HG03066 (cell line): ENCODE data around the gene LCOR.

Source experiments
- ATAC-seq: cut with Tn5 transposase; IDR thresholded peaks from one replicate; pipeline ENCODE4 v1.9.1; 2021; ENCODE audit warnings: low read depth; ENCODE audit not compliant: unreplicated experiment

LCOR gene

DNA sequence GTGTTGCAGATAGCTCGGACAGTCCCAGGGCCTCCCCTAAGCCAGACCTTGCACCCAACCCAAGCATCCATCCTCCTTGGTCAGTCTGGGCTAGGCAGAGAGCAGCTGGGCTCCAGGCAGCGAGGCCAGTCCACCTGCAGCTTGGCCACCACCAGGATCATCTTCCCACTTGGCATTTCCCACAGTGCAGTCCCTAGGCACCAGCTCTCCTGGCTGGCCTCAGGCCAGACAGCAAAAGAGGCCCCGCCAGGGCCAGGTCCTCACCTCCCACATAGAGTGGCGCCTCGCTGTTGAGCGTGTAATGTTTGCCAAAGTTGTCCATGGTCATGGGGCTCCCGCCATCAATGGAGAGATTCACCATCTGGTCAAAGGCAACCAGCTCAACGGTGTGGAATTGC, 171.7 kb downstream of the LCOR start:
- ATAC-seq: no peak

DNA sequence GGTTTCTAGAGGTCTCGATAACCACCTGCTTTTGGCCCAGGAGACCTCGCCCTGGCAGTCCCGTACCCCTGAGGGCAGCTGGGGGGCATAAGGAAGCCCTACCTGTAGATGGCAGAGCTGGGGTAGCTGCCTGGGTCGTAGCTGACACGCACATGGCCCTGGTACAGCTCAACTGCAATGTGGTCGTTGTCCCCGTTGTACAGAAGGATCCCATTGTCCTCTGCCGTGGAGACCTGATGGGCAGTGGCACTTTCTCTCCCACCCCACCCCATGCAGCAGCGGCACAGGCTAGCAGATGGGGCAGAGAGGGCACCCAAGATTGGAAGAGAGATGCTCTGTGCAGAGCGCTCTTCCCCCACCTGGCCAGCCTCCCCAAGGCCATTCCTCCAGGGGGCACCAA, 172.5 kb downstream of the LCOR start:
- ATAC-seq: no peak

DNA sequence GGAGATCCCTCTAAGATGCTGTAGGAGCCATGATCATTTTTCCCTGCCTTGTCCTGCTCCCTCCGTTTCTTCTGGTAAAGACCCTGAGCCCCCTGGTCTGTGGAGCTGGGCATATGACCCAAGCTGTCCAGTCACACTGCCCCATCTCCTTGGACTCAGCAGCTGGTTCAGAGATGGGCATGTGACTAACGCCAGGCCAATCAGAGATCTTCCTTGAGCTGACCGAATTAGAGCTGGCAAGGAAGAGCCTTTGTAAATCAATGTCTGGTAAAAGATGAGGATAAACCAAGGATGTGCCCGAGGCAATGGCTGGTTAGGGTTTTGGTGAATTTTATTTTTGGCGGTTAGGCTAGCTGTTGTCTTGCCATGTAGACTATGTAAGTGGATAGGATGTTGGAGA, 173.3 kb downstream of the LCOR start:
- ATAC-seq: no peak

DNA sequence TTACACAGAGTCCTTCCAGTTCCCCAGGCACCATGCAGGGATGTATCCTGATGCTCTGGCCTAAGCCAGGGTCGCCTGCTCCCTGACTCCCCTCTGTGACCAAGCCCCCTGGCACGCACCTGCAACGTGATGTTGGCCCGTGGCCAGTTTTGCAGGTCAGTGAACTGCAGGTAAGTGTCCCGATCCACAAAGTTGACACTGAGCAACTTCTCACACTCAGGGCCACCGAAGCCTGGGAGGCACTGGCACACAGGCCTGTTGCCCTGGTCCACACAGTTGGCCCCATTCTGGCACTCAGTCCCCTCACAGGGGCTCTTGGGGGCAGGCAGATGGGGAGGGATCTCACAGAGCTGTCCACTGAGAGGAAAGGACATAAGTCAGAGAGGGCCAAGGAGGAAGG, 174.3 kb downstream of the LCOR start:
- no peak for ATAC-seq

DNA sequence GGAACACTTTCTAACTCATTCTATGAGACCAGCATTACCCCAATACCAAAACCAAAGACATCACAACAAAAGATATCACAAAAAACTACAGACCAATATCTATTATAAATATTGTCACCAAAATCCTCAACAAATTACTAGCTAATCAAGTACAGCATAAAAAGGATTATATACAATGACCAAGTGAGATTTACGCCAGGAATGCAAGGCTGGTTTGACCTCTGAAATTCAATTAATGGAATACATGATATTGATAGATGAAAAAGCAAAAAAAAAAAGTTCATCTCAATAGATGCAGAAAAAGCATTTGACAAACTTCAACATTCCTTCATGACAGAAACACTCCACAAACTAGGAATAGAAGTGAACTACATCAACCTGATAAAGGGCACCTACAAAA, 175.3 kb downstream of the LCOR start:
- ATAC-seq: no peak

DNA sequence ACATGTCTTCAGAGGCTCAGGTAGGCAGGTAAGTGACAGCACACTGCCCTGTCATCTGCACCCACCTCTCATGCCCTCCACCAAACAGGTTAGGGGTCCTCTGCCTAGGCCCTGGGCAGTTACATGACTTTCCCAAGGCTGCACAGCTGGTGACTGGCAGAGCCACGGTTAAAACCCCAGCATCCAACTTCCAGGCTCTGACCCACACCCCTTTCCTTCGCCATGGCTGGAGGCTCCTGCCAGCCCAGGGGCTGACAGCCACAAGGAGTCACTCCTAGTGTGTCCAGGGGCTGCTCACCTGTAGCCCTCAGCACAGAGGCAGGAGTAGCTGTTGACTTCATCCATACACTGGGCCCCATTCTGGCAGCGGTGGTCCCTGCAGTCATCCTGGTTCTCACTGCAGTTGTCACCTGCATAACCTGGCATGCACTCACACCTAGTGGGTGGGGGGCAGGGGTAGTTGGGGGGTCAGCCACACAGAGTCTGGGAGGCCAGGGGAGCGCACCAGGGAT, 178.7 kb downstream of the LCOR start:
- ATAC-seq: no peak

DNA sequence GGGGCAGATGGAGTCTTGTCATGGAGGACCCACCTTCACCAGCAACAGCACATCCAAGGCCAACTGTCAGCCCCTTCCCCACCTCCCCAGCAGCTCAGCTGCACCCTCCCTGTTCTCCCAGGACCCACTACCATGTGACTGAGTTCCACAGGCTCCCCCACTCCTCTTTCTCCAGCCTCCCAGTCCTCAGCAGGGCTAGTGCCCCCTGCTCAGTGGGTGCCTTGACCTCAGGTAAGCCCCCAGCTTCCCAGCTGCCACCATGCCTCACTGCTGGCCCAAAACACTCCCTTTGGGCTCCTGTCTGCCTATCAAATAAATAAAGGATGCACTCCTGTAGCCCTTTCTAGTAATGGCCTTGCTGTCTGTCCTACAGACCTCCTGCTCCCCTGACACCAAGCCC, 179.3 kb downstream of the LCOR start:
- no peak for ATAC-seq

DNA sequence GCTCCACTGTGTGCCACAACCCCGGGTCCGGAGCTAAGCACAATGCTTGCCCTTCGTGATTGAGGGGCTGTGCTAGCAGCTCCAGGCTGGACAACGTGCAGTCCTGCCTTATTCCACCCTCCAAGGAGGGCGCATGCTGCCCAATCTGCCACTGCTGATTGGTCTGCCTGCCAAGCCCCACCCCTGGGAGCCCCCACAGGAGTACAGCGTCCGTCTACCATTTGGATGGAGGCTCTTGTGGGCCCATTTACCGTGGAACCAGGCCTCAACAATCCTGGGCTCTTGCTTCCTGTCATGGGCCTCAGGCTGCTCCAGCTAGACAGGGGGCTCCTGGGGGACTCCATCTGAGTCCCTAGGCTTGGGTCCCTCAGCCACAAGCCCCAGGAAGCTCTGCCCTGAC, 180.4 kb downstream of the LCOR start:
- no peak for ATAC-seq

DNA sequence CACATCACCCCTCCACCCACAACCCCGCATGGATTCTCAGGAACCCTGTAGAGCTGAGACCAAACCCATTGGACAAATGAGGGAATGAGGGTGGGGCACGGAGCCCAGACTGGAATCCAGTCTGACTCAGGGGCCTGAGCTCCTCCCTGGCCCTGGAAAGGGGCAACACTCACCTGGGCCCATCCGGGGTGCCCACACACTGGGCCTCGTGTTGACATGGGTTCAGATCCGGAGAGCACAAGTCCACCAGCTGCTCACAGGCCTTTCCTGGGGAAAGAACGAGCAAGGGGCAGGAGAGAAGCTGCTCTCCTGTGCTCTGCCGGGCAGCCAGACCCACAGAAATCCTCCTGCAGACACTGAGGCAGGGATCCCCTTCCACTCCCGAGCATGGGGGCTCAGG, 181.5 kb downstream of the LCOR start:
- ATAC-seq: no peak

DNA sequence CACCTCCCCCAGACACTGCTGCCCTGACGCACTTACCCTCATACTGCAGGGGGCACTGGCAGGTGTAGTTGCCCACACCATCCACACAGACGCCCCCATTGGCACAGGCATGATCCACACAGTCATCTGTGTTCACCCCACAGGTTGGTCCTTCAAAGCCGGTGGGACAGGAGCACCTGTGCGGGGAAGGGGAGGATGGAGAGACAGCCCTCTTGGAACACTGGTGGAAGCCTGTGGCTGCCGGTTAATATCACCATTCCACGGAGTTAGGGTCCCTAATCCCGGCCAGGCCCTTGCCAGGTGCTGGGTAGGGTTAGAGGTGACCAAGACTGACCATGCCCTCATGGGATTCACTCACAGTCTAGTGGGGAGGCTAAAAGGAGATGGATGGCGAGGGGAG, 181.9 kb downstream of the LCOR start:
- ATAC-seq: no peak

DNA sequence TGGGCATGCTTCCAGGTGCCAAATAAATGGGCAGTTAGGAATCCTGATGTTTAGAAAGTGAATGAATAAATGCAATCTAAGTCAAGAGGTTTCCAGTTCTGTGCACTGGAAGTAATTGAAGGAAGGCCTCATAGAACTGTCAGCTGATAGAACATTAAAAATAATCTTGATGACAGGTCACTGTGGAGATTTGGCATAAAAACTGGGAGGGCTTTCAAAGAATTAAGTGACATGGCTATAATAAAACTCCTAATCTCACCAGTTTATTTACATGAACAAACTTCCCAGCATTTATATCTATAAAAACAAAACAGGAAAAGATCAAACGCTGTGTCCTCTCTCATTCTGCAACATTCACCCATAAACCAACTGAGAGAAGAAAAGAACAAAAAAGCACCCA, 183.1 kb downstream of the LCOR start:
- no peak for ATAC-seq

DNA sequence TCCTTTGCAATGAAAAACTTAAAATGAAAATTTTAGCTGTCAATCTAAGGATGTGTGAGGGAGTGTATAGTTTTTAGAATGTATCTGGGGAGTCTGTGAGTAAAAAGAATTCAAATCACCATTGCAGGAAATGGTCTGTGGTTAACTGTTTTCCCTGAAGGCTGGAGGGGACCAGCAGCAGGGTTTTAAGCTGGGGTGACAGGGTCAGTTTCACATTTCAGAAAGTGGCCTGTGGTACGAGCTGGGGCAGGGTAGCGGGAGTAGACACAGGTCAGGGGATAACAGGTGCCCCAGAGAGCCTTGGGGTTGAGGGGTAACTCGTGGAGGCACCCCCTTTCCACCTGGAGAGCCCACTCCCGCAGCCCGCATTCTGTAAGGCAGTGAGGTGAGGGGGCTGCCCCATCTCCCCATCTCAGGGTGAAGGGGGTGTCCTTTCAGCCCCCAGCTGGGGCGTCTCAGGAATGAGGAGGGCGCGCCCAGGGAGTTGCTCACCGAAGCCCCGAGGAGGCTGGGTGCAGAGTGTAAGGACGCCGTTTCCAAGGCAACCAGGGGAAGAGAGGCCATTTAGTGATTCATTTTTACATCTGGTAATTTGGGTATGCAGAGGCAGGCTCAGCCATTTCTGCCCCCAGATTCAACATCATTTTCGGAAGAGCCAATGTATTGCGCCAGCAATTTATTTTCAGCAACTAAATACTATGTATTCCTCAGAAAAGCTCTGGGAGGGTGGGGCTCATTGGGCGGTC, 184.8 kb downstream of the LCOR start:
- no peak for ATAC-seq

DNA sequence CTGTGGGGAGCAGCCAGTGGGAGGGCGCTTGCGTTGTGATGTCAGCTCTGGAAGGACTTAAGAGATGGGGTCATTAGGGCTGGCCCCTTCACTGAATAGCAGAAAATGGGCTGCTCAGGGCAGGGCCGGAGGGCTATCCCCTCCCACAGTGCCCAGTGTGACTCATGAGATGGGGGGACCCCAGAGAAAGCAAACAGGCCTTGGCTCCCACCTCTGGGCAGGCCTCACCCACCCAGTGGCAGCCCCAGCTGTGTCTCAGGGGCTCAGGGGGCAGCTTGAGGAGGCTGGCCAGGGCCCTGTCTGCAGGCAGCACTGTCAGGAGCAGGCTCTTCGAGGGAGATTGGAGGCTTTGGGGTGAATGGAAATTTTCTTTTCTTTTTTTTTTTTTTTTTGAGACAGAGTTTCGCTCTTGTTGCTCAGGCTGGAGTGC, 185.4 kb downstream of the LCOR start:
- no peak for ATAC-seq

DNA sequence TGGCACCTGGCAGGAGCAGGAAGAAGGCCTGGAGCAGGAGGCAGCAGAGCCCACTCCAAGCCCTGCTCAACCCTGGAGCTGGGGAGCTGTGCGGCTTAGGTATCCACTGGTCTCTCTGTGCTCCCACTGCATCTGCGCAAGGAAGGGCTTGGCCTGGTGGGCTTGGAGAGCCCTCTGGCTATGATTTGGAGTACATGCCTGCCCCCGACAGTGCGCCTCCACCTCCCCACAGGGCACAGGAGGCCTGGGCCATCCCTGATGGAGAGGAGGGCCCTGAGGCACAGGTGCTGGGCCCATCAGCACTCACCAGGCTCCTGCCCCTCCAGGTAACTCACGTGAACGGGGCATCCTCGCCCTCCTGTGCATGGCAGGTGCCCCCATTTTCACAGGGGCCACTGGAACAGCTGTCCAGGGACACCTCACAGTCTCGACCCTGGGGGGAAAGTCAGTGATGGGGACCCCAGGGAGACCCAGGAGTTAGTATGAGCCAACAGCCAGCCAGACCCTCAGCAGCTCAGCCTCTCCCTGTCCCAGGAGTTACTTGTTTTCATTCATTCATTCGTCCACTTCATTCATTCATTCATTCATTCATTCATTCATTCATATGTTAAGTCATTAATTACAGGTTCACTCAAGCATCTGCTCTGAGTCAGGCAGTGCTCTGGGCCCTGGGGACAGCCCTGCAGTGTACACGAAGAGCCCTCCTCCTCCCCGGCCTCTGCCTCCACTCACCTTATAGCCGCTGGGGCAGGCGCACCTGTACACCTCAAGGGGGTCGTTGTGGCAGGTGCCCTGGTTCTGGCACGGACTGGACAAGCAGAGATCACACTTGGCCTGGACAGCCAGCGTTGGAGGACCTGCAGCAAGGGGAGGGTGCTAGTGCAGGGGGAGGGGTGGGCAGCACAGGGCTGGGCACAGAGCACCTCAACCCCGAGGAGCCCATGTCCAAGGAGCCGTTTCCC, 186.4 kb downstream of the LCOR start:
- ATAC-seq: no peak

DNA sequence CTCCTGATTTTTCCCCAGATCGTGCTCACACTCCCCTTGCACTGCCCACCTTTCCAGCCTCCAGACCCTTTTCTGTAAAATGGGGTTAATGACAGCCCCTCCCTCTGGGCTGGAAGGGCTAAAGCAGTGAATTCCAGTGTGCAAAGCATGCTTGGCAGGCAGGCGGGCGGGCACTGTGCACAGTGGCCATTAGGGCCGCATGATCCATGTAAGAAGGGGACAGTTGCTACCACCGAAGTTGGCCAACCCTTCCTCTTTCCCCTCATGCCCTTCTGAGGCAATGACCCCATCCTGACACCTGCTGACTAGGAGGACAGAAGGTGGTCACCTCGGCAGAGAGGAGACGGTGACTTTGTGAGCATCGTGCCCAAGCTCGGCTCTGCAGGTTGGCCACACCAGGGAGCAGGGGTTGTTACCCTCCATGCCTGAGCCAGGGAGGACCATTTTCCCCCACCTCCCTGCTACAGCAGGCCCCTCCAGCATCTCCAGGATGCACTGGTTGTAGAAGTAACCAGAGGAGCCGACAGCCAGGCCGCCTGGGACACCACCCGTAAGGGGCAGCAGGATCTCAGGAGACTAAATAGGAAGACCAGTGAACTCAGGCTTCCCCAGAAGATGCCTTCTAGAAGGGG, 187.2 kb downstream of the LCOR start:
- no peak for ATAC-seq

DNA sequence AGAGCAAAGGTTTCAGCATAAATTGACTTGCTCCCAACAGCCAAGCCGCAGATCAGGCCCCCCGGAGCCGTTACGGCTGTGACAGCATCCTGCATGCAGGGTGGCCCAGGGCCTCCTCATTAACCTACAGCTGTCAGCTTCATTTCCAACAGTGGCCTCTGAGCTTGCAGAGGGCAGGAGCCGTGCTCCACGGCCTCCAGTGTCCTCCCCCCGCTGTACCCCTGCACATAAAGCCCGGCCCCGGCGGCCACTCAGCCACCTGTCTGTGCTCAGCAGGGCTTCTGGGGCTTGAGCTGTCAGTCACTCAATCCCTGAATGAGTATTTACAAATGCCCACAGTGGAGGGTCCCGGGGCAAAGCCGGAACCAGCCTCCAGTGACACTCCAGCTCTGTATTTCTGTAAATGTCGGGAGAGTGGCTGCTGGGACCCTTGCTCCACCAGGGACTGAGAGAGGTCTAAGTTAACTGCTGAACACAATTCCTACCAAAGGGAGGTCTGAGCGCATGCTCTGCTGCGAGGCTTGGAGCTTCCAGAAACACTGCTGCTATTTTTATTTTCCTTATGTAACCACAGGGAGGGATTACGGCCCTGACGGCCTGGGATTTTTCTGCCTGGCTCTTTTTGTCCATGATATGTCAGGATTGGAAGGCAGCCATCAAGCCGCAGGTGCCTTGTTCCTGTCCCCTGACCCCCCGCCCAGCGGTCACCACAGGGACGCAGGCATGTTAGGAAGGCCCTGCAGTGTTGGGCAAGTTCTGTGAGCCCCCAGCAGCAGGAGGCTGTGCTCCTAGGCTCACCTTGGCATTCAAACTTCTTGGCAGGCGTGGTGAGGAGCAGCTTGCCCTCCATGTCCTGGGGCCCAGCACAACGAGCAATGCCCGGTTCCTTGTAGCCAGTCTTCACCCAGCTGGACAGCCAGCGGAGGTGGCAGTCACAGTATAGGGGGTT, 188.6 kb downstream of the LCOR start:
- no peak for ATAC-seq

DNA sequence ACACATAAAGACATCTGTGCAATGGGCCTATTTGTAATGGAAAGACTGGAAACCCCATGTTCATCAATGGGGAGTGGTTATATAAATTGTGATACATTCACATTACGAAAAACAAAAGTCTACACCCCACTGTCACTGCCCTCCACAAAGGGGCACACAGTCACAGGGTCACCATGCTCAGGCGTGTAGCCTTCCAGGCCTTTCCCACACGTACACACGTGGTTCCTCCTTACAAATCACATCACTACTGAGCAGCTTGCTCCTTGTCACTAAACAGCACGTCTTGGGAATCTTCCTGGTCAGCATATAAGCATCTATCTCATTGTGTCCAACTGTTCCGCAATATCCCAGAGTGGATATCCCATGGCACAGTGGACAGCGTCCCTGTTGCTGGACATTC, 190.5 kb downstream of the LCOR start:
- no peak for ATAC-seq

DNA sequence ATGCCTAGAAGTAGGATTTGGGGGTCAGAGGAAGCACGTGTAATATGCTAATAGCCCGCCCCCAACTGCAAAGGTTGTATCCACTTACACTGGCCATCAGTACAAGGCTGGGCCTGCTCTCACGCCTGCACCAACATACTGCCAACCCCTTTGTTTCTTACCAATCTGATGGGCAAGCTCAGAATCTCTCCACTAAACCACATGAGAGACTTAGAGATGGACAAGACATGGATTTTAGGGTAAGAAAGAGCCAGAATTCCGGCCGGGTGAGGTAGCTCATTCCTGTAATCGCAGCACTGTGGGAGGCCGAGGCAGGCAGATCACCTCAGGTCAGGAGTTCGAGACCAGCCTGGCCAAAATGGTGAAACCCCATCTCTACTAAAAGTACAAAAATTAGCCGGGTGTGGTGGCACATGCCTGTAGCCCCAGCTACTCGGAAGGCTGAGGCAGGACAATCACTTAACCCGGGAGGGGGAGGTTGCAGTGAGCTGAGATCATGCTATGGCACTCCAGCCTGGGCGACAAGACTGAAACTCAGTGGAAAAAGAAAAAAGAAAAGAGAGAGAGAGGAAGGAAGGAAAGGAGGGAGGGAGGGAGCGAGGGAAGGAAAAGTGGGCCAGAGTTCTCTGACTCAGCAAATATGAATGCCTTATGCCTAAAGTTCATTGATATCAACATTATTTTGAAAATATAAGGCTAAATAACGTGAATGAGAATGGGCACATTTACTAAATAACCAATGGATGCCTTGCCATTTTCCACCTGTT, 191.5 kb downstream of the LCOR start:
- ATAC-seq: no peak
